CD4-positive, CD25-positive, alpha-beta regulatory T cell (primary cell): ENCODE measurements around the gene PLXNB2. TPM values are rescaled to one million over a fixed set of nuclear protein-coding genes. Genes with fewer than 3 reads are reported as not detected.

ENCODE experiments used
- ATAC-seq, 2 donors: fragments of 150-1000 bp; cut with Tn5 transposase; one replicate each; pipeline ENCODE4 v1.10.0; 2021; ENCODE audit warnings: low read depth in 2 of 2, moderate number of reproducible peaks in 2 of 2, moderate library complexity in 1 of 2
- DNase-seq, 3 donors: peaks; one replicate each; pipeline versions ENCODE4 v3.0.0 to v3.0.0-alpha.2; 2012 to 2022; ENCODE audit warnings: mixed read lengths in 1 of 3
- H3K27ac ChIP-seq: one replicate; pipeline ENCODE4 v1.7.0; 2013; ENCODE audit warnings: mild to moderate bottlenecking, low read length; ENCODE audit not compliant: insufficient read depth, poor library complexity, severe bottlenecking
- H3K27me3 ChIP-seq: one replicate; pipeline ENCODE4 v1.7.0; 2013; ENCODE audit warnings: low read length; ENCODE audit not compliant: control insufficient read depth, insufficient read depth
- H3K36me3 ChIP-seq: one replicate; pipeline ENCODE4 v1.7.0; 2013; ENCODE audit warnings: mild to moderate bottlenecking, low read length, moderate library complexity; ENCODE audit not compliant: control insufficient read depth, insufficient read depth
- H3K4me1 ChIP-seq: 2 replicates; pipeline ENCODE4 v1.7.0; 2013; ENCODE audit warnings: mild to moderate bottlenecking, low read length; ENCODE audit not compliant: insufficient read depth, control insufficient read depth, poor library complexity, severe bottlenecking
- H3K4me3 ChIP-seq: one replicate; pipeline ENCODE4 v1.7.0; 2013; ENCODE audit warnings: low read depth, mild to moderate bottlenecking, low read length, moderate library complexity
- H3K9me3 ChIP-seq, 2 experiments: 1 replicate in 1 of 2; 2 replicates in 1 of 2; pipeline ENCODE4 v1.7.0; 2013; ENCODE audit warnings: low read length in 2 of 2, mild to moderate bottlenecking in 1 of 2, moderate library complexity in 1 of 2; ENCODE audit not compliant: control insufficient read depth in 2 of 2
- H3K27ac Mint-ChIP-seq, 3 donors: one replicate each; pipeline ENCODE4 v1.8.0; 2020 to 2022; ENCODE audit warnings: mild to moderate bottlenecking in 3 of 3, mixed read lengths in 3 of 3, moderate library complexity in 2 of 3
- H3K27me3 Mint-ChIP-seq: one replicate; pipeline ENCODE4 v1.8.0; 2022; ENCODE audit warnings: mild to moderate bottlenecking, mixed read lengths
- H3K36me3 Mint-ChIP-seq: one replicate; pipeline ENCODE4 v1.8.0; 2020; ENCODE audit warnings: mixed read lengths
- H3K4me1 Mint-ChIP-seq, 4 donors: one replicate each; pipeline ENCODE4 v1.8.0; 2020 to 2022; ENCODE audit warnings: mixed read lengths in 4 of 4, mild to moderate bottlenecking in 1 of 4
- H3K4me3 Mint-ChIP-seq, 4 donors: one replicate each; pipeline ENCODE4 v1.8.0; 2020 to 2022; ENCODE audit warnings: mild to moderate bottlenecking in 4 of 4, mixed read lengths in 4 of 4, moderate library complexity in 3 of 4
- H3K9me3 Mint-ChIP-seq, 7 donors: one replicate each; pipeline ENCODE4 v1.8.0; 2020 to 2022; ENCODE audit warnings: mixed read lengths in 7 of 7, mild to moderate bottlenecking in 3 of 7, moderate library complexity in 2 of 7
- polyA plus RNA-seq, 4 donors: library from polyadenylated mRNA; unstranded; fragments of 300-500 nt; fragmentation: Illumina TruSeq; gene quantifications; one replicate each; pipeline ENCODE4 v1.2.3, GENCODE V29; 2021
- total RNA-seq: library from RNA; stranded (reverse); gene quantifications from one replicate; pipeline ENCODE4 v1.2.3, GENCODE V29; 2022

Gene PLXNB2, protein sequence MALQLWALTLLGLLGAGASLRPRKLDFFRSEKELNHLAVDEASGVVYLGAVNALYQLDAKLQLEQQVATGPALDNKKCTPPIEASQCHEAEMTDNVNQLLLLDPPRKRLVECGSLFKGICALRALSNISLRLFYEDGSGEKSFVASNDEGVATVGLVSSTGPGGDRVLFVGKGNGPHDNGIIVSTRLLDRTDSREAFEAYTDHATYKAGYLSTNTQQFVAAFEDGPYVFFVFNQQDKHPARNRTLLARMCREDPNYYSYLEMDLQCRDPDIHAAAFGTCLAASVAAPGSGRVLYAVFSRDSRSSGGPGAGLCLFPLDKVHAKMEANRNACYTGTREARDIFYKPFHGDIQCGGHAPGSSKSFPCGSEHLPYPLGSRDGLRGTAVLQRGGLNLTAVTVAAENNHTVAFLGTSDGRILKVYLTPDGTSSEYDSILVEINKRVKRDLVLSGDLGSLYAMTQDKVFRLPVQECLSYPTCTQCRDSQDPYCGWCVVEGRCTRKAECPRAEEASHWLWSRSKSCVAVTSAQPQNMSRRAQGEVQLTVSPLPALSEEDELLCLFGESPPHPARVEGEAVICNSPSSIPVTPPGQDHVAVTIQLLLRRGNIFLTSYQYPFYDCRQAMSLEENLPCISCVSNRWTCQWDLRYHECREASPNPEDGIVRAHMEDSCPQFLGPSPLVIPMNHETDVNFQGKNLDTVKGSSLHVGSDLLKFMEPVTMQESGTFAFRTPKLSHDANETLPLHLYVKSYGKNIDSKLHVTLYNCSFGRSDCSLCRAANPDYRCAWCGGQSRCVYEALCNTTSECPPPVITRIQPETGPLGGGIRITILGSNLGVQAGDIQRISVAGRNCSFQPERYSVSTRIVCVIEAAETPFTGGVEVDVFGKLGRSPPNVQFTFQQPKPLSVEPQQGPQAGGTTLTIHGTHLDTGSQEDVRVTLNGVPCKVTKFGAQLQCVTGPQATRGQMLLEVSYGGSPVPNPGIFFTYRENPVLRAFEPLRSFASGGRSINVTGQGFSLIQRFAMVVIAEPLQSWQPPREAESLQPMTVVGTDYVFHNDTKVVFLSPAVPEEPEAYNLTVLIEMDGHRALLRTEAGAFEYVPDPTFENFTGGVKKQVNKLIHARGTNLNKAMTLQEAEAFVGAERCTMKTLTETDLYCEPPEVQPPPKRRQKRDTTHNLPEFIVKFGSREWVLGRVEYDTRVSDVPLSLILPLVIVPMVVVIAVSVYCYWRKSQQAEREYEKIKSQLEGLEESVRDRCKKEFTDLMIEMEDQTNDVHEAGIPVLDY (N-terminal part only)
- total RNA-seq = 3.7 TPM
- under 1 TPM in 3 of 4 donors, not detected in 1; 0.36 to 0.67 (median 0.42) TPM for polyA plus RNA-seq

DNA sequence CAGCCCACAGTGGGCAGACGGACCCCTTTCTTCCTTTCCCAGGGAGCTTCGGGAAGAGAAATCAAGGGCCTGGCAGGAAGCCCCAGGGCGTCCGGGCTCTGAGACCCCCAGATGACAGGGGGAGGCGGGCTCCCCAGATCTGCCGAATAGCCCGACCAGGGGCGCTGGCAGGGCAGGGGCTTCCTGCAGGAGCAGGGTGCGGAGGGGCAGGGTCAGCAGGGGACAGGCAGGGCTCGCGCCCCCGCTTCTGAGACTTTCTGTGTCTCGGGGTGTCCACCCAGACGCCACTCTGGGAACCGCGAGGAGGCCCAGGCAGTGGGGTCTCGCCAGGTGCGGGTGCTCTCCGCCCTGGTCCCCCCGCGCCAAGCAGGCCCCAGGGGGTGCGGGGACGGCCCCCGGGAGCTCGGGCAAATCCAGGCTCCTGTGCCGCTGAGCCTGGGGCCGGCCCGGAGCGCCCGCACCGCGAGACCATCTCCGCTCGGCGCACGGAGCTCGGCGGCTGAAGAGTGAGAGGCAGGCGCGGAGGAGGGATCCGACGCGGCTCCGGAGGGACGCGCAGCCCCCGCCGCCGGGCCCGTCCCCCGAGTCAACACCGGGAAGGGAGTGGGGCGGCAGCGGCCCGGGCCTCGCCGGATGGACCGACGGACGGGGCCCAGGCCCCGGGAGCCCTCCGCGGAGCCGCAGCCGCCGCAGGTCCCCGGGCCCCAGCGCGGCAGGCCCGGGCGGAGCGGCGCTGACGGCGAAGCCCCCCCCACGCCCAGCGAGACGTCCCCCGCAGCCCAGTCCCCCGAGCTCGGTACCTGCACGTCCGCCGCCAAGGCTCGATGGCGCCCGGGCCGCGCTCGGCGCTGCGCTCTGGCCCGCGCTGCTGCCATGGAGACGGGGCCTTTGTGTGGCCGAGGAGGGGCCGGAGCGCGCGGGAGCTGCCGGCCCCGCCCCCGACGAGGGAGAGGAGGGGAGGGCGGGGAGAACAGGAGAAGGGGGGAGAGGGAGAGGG lies at the start of gene PLXNB2:
TSS of gene PLXNB2 (minus strand) at position 894 of the 997 bp plus-strand sequence. CDS start 17,062 bp downstream, outside the sequence.
- Mint-ChIP-seq H3K4me1 (peaks cover 0 to 13% (median 3%) of the 10 kb centered on the region in 4 donors), H3K36me3 (no peaks in the 10 kb centered on the region), H3K4me3 (peak within 1 kb of the TSS in 1 of 4 donors; percentile 6), H3K27me3 (peaks cover 35% of the 10 kb centered on the region), H3K27ac (no peak within 1 kb of the TSS), H3K9me3 (peaks cover 0 to 2% (median 0%) of the 10 kb centered on the region in 7 donors)
- Histone ChIP-seq H3K27me3 (no peaks in the 10 kb centered on the region), H3K27ac (no peak within 1 kb of the TSS), H3K4me1 (peaks cover 12% of the 10 kb centered on the region), H3K9me3 (no peaks in the 10 kb centered on the region), H3K36me3 (no peaks in the 10 kb centered on the region), H3K4me3 (no peak within 1 kb of the TSS)
- ATAC-seq (peak in 1 of 2 donors; percentile 31), DNase-seq (peak in 1 of 3 donors; percentile 11)

DNA sequence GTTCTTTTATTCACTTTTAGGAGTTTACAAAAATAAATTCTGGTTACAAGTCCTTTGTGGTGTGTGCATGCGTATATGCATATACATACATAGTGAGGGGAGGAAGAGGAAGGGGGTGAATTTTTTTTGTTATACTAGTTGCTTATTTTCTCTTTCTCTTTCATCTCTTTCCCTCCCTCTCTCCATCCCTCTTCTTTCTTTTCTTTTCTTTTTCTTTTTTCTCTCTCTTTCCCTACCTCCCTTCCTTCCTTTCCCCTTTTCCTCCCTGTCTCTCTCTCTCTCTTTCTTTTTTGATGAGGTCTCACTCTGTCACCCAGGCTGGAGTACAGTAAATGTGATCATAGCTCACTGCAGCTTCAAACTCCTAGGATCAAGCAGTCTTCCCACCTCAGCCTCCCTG lies 49.8 kb upstream of the PLXNB2 start:
- peak overlapping the region; percentile 59 to 86 (median 69) for H3K27ac Mint-ChIP-seq
- DNase-seq (no peak), ATAC-seq (no peak)
- H3K4me1 Mint-ChIP-seq = peaks cover 21 to 44% (median 34%) of the 10 kb centered on the region in 4 donors
- peaks cover 0 to 1% (median 0%) of the 10 kb centered on the region in 7 donors for H3K9me3 Mint-ChIP-seq
- no peak overlapping the region for H3K4me3 ChIP-seq
- H3K4me3 Mint-ChIP-seq = peak overlapping the region; percentile 15 to 77 (median 32)
- H3K27me3 Mint-ChIP-seq = no peaks in the 10 kb centered on the region
- peaks cover 11% of the 10 kb centered on the region for H3K36me3 ChIP-seq
- no peaks in the 10 kb centered on the region for H3K9me3 ChIP-seq
- peaks cover 16% of the 10 kb centered on the region for H3K36me3 Mint-ChIP-seq
- H3K27ac ChIP-seq = peak overlapping the region; percentile 47
- H3K27me3 ChIP-seq = no peaks in the 10 kb centered on the region
- H3K4me1 ChIP-seq = peaks cover 23% of the 10 kb centered on the region

DNA sequence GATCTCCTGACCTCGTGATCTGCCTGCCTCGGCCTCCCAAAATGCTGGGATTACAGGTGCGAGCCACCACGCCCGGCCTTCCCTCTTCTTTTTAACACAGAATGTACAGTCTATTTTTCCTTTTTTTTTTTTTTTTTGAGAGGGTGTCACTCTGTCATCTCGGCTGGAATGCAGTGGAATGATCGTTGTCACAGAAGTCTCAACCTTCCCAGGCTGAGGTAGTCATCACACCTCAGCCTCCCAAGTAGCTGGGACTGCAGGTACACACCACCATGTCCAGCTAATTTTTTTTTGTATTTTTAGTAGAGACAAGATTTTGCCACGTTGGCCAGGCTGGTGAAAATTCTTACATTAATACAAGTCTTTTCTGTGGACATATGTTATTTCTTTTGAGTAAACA lies 48.7 kb upstream of the PLXNB2 start:
- no peaks in the 10 kb centered on the region for H3K27me3 Mint-ChIP-seq
- Histone ChIP-seq H3K27me3 (no peaks in the 10 kb centered on the region), H3K9me3 (no peaks in the 10 kb centered on the region), H3K4me1 (peaks cover 13% of the 10 kb centered on the region), H3K4me3 (no peak overlapping the region), H3K36me3 (peaks cover 13% of the 10 kb centered on the region), H3K27ac (no peak overlapping the region)
- peak overlapping the region in 1 of 3 donors; percentile 38 for H3K27ac Mint-ChIP-seq
- no peak overlapping the region for H3K4me3 Mint-ChIP-seq
- no peaks in the 10 kb centered on the region for H3K9me3 Mint-ChIP-seq
- DNase-seq = no peak
- peaks cover 15 to 33% (median 26%) of the 10 kb centered on the region in 4 donors for H3K4me1 Mint-ChIP-seq
- ATAC-seq = no peak
- peaks cover 11% of the 10 kb centered on the region for H3K36me3 Mint-ChIP-seq

DNA sequence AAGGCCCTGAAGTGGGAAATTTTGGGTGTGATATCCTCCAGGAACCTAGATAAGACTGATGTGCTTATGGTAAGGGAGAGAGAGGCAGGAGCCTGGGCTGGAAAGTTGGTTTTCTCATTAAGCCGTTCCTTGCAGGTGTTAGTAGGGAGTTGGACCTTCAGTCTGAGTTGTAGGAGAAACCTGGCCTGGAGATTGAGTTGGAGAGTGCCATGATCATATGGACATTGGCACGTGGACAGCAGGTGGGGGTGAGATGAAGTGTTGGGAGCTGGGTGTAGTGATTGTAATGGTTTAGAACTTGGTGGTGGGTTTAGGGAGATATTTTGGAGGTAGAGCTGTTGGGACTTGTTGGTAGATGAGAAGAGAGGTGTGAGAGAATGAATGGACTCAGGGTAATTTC lies 40.6 kb upstream of the PLXNB2 start:
- no peak overlapping the region for H3K4me3 Mint-ChIP-seq
- Histone ChIP-seq H3K27me3 (no peaks in the 10 kb centered on the region), H3K27ac (no peak overlapping the region), H3K4me3 (no peak overlapping the region), H3K36me3 (peaks cover 4% of the 10 kb centered on the region), H3K4me1 (peaks cover 21% of the 10 kb centered on the region), H3K9me3 (no peaks in the 10 kb centered on the region)
- H3K36me3 Mint-ChIP-seq = no peaks in the 10 kb centered on the region
- ATAC-seq (no peak), DNase-seq (no peak)
- peaks cover 0 to 1% (median 0%) of the 10 kb centered on the region in 4 donors for H3K4me1 Mint-ChIP-seq
- H3K9me3 Mint-ChIP-seq = no peaks in the 10 kb centered on the region
- H3K27ac Mint-ChIP-seq = no peak overlapping the region
- no peaks in the 10 kb centered on the region for H3K27me3 Mint-ChIP-seq

DNA sequence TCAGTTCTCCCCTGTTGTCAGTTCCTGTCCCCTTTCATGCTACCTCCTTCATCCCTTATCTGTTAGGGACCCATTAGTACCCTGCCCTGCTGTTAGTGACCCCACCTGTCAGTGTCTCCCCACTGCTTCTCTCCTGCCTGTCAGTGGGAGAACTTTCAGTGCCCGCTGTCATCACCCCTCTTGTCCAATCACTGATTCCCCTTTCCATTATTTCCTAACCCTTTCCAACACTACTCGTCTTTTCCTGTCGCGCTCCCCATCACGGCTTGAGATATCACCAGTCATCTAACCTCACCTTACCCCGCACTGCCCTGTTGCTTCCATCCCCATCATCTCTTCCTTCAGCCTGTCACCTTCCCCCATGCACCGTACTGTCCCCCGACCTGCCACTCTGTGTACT lies 39.7 kb upstream of the PLXNB2 start:
- Mint-ChIP-seq H3K27ac (no peak overlapping the region), H3K36me3 (no peaks in the 10 kb centered on the region), H3K9me3 (no peaks in the 10 kb centered on the region), H3K27me3 (no peaks in the 10 kb centered on the region), H3K4me3 (no peak overlapping the region), H3K4me1 (peaks cover 0 to 5% (median 5%) of the 10 kb centered on the region in 4 donors)
- ATAC-seq (no peak), DNase-seq (no peak)
- Histone ChIP-seq H3K36me3 (peaks cover 2% of the 10 kb centered on the region), H3K9me3 (no peaks in the 10 kb centered on the region), H3K4me3 (no peak overlapping the region), H3K27me3 (no peaks in the 10 kb centered on the region), H3K4me1 (peaks cover 29% of the 10 kb centered on the region), H3K27ac (no peak overlapping the region)

DNA sequence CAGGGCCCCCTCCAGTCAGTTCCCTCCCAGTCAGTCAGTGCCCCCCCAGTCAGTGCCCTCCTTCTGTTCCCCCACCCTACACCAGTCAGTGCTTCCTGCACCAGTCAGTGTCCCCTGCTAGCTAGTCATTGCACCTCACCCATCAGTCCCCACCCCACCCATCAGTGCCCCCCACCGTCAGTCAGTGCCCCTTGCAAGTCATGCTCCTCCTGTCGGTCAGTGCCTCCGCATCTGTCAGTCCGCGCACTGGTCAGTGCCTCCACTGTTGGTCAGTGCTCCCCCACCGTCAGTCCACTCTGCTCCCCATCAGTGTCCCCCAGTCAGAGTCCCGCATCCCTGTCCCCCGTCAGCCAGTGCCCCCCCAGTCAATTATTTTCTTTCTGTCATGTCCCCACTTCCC lies 39.0 kb upstream of the PLXNB2 start:
- no peak overlapping the region for H3K27ac Mint-ChIP-seq
- H3K27ac ChIP-seq = peak overlapping the region; percentile 23

More for the DNA sequence above, 39.0 kb upstream of the PLXNB2 start:
- no peak for DNase-seq
- no peaks in the 10 kb centered on the region for H3K9me3 ChIP-seq
- H3K4me3 ChIP-seq = no peak overlapping the region
- H3K36me3 ChIP-seq = no peaks in the 10 kb centered on the region
- Mint-ChIP-seq H3K36me3 (no peaks in the 10 kb centered on the region), H3K9me3 (no peaks in the 10 kb centered on the region), H3K27me3 (no peaks in the 10 kb centered on the region), H3K4me1 (peaks cover 0 to 8% (median 7%) of the 10 kb centered on the region in 4 donors), H3K4me3 (peak overlapping the region in 1 of 4 donors; percentile 16)
- no peaks in the 10 kb centered on the region for H3K27me3 ChIP-seq
- H3K4me1 ChIP-seq = peaks cover 35% of the 10 kb centered on the region
- ATAC-seq = no peak
